HG03575 (cell line): Measurements from ENCODE around the gene DNPH1.

Experiments
- ATAC-seq: cut with Tn5 transposase; IDR thresholded peaks from one replicate; pipeline ENCODE4 v1.9.1; 2021; ENCODE audit not compliant: unreplicated experiment, insufficient number of reproducible peaks, low FRiP score; ENCODE audit errors: extremely low read depth

Gene DNPH1

GRCh38 chr6:43265564-43265963 lies 36.3 kb upstream of the DNPH1 start:
- no peak for ATAC-seq

GRCh38 chr6:43264599-43265145 lies 35.4 kb upstream of the DNPH1 start:
- ATAC-seq, result no peak

- no peak for ATAC-seq
Measured at GRCh38 chr6:43263314-43264178, 34.3 kb upstream of the DNPH1 start.

- ATAC-seq, result no peak
Measured at GRCh38 chr6:43262780-43263313, 33.6 kb upstream of the DNPH1 start.

GRCh38 chr6:43262000-43262779 lies 32.9 kb upstream of the DNPH1 start:
- no peak for ATAC-seq

GRCh38 chr6:43261198-43261597 lies 31.9 kb upstream of the DNPH1 start:
- ATAC-seq, result no peak

GRCh38 chr6:43260791-43261190 lies 31.5 kb upstream of the DNPH1 start:
- no peak for ATAC-seq

- ATAC-seq, result no peak
Measured at GRCh38 chr6:43258807-43259686, 29.8 kb upstream of the DNPH1 start.

GRCh38 chr6:43258180-43258579 lies 28.9 kb upstream of the DNPH1 start:
- ATAC-seq, result no peak

- ATAC-seq, result no peak
Measured at GRCh38 chr6:43257367-43258145, 28.3 kb upstream of the DNPH1 start.

- ATAC-seq, result no peak
Measured at GRCh38 chr6:43256670-43257366, 27.5 kb upstream of the DNPH1 start.

- ATAC-seq, result no peak
Measured at GRCh38 chr6:43255408-43256054, 26.2 kb upstream of the DNPH1 start.

- no peak for ATAC-seq
Measured at GRCh38 chr6:43254846-43255245, 25.6 kb upstream of the DNPH1 start.

- no peak for ATAC-seq
Measured at GRCh38 chr6:43254138-43254817, 25.0 kb upstream of the DNPH1 start.

- no peak for ATAC-seq
Measured at GRCh38 chr6:43253401-43253800, 24.1 kb upstream of the DNPH1 start.

GRCh38 chr6:43250992-43251373 lies 21.7 kb upstream of the DNPH1 start:
- ATAC-seq, result no peak

- no peak for ATAC-seq
Measured at GRCh38 chr6:43248791-43249190, 19.5 kb upstream of the DNPH1 start.
